HL-60 (cell line): Measurements from ENCODE around the gene LRRC74B.

Experiments
- CTCF ChIP-seq: IDR thresholded peaks from one replicate; pipeline ENCODE4 v1.5.1; 2011; ENCODE audit warnings: low read length, control low read depth, inconsistent platforms; ENCODE audit not compliant: insufficient read depth
- GABPA ChIP-seq: IDR thresholded peaks from 2 replicates; pipeline ENCODE4 v1.6.1; 2012; ENCODE audit warnings: low read depth

- TF ChIP-seq GABPA (no peak), CTCF (no peak)
Measured at GRCh38 chr22:21051145-21051830, 5.5 kb downstream of the LRRC74B start.
